Caki2 (cell line): ENCODE data around the gene ZNF613. TPM values are rescaled to one million over a fixed set of nuclear protein-coding genes. Genes with fewer than 3 reads are reported as not detected.

ENCODE experiments used
- DNase-seq: peaks from one replicate; pipeline ENCODE4 v3.0.0-alpha.2; 2015; ENCODE audit warnings: low read depth
- in situ Hi-C: cut with HindIII; loops from 2 replicates; pipeline ENCODE4 v1.10.0; 2016; ENCODE audit warnings: low sequenced_read_pairs, low pct_unique_long_range_greater_than_20kb, mixed read lengths
- total RNA-seq: library from RNA; depleted of rRNA; stranded (reverse); fragments of >200 nt; shearing (Covaris generic); gene quantifications from 2 replicates; pipeline ENCODE4 v1.2.3, GENCODE V29; 2014; ENCODE audit warnings: low replicate concordance; rRNA removed

Gene ZNF613
- total RNA-seq, 1 experiment from 2014 or later = 4.4 TPM

- in situ Hi-C loops = no loop called here
- DNase-seq = no peak
Measured at GRCh38 chr19:51983361-51983760, 56.1 kb downstream of the ZNF613 start.

GRCh38 chr19:51986309-51987291 lies 59.3 kb downstream of the ZNF613 start, which contains the start of gene ZNF350:
ZNF350 (minus strand) TSS chr19:51986840; CDS start chr19:51974360, 12,480 bp downstream.
- DNase-seq = peak; percentile 84
- in situ Hi-C loops = no loop called here

- in situ Hi-C loops = no loop called here
- no peak for DNase-seq
Measured at GRCh38 chr19:51993422-51993821, 66.2 kb downstream of the ZNF613 start.

- DNase-seq = peak; percentile 33
- in situ Hi-C loops = no loop called here
Measured at GRCh38 chr19:51994048-51994644, 66.9 kb downstream of the ZNF613 start.

Other genes starting within 250 kb of the ZNF613 start
- 2.1 and 4.9 TPM in 2 replicates for gene SPACA6, start 234.1 kb upstream of the ZNF613 start, total RNA-seq
- gene HAS1, start 203.5 kb upstream of the ZNF613 start, total RNA-seq = not detected in 2 replicates
- gene FPR1, start 175.6 kb upstream of the ZNF613 start, total RNA-seq = not detected in 2 replicates
- 1.1 TPM in 1 of 2 replicates, not detected in the other for gene FPR2, start 166.3 kb upstream of the ZNF613 start, total RNA-seq
- not detected in 2 replicates for gene FPR3, start 132.3 kb upstream of the ZNF613 start, total RNA-seq
- not detected in 2 replicates for gene ZNF577, start 39.5 kb upstream of the ZNF613 start, total RNA-seq
- not detected in 2 replicates for gene ZNF649, start 22.5 kb upstream of the ZNF613 start, total RNA-seq
- 3.0 and 6.7 TPM in 2 replicates for gene ZNF350, start 59.4 kb downstream of the ZNF613 start, total RNA-seq
- gene ZNF615, start 80.7 kb downstream of the ZNF613 start, total RNA-seq = 1.3 and 5.2 TPM in 2 replicates
- gene ZNF614, start 100.9 kb downstream of the ZNF613 start, total RNA-seq = 6.6 and 8.7 TPM in 2 replicates
- 3.4 and 4.2 TPM in 2 replicates for gene ZNF432, start 121.4 kb downstream of the ZNF613 start, total RNA-seq
- gene ZNF841, start 168.3 kb downstream of the ZNF613 start, total RNA-seq = 9.9 and 10.4 TPM in 2 replicates
- gene ZNF616, start 212.5 kb downstream of the ZNF613 start, total RNA-seq = 2.3 and 20.2 TPM in 2 replicates
- gene ZNF836, start 244.1 kb downstream of the ZNF613 start, total RNA-seq = 0.06 and 1.1 TPM in 2 replicates